A673 (cell line): Measurements from ENCODE around the gene ALB. TPM values are rescaled to one million over a fixed set of nuclear protein-coding genes. Genes with fewer than 3 reads are reported as not detected.

ENCODE experiments used
- BruUV-seq: library from RNA; stranded (reverse); fragments of 400-500 nt; replicated peaks from 2 replicates; lab custom pipeline; 2021; lab: Mats Ljungman, UMichigan
- CTCF ChIA-PET: fragments of 300-600 bp; sonication (Branson Sonifier 250); formaldehyde crosslinking; loops from one replicate; lab custom pipeline; 2022; ENCODE audit warnings: antibody characterized with exemption; lab: Charles Lee
- POLR2A ChIA-PET: fragments of 300-600 bp; sonication (Branson Sonifier 250); formaldehyde crosslinking; loops from one replicate; lab custom pipeline; 2022; ENCODE audit warnings: antibody characterized with exemption; ENCODE audit not compliant: low non-redundant PET; lab: Charles Lee
- DNase-seq: peaks from one replicate; pipeline ENCODE4 v3.0.0-alpha.2; 2015; ENCODE audit warnings: low spot score
- H3K27ac ChIP-seq: fragments of 200-600 bp; sonication (generic); 2 replicates; pipeline ENCODE4 v1.5.1; 2016; ENCODE audit warnings: mixed run types, low read depth, mild to moderate bottlenecking, mixed read lengths, antibody characterized with exemption, low read length; ENCODE audit not compliant: poor library complexity, severe bottlenecking
- H3K27me3 ChIP-seq: fragments of 200-600 bp; sonication (generic); replicated peaks from 2 replicates; pipeline ENCODE4 v1.6.1; 2017; ENCODE audit warnings: mixed run types, low read depth, mild to moderate bottlenecking, mixed read lengths, antibody characterized with exemption, low read length; ENCODE audit not compliant: insufficient read depth, poor library complexity
- H3K36me3 ChIP-seq: fragments of 200-600 bp; sonication (generic); 2 replicates; pipeline ENCODE4 v1.6.1; 2016; ENCODE audit warnings: mixed run types, mild to moderate bottlenecking, mixed read lengths, antibody characterized with exemption, low read length; ENCODE audit not compliant: insufficient read depth, poor library complexity, severe bottlenecking
- H3K4me1 ChIP-seq: fragments of 200-600 bp; sonication (generic); 2 replicates; pipeline ENCODE4 v1.6.1; 2017; ENCODE audit warnings: mixed run types, mild to moderate bottlenecking, mixed read lengths, antibody characterized with exemption, low read length; ENCODE audit not compliant: insufficient read depth, poor library complexity, severe bottlenecking
- H3K4me3 ChIP-seq: fragments of 200-600 bp; sonication (generic); 2 replicates; pipeline ENCODE4 v1.5.1; 2016; ENCODE audit warnings: low read depth, mixed run types, mild to moderate bottlenecking, mixed read lengths, low read length; ENCODE audit not compliant: poor library complexity, severe bottlenecking
- H3K9me3 ChIP-seq: fragments of 200-600 bp; sonication (generic); 2 replicates; pipeline ENCODE4 v1.6.1; 2016; ENCODE audit warnings: mixed run types, low read depth, mild to moderate bottlenecking, mixed read lengths, antibody characterized with exemption, low read length; ENCODE audit not compliant: poor library complexity, severe bottlenecking
- CTCF ChIP-seq: fragments of 300-800, 200-600 bp; sonication (generic); conservative IDR thresholded peaks from 2 replicates; pipeline ENCODE4 v1.5.1; 2017; ENCODE audit warnings: low read depth, mild to moderate bottlenecking, antibody characterized with exemption, low read length, moderate library complexity, mixed read lengths
- EZH2 ChIP-seq: fragments of 200-600 bp; sonication (generic); IDR thresholded peaks from 2 replicates; pipeline ENCODE4 v1.6.1; 2017; ENCODE audit warnings: borderline replicate concordance, low read depth, mild to moderate bottlenecking, mixed read lengths, antibody characterized with exemption, low read length; ENCODE audit not compliant: poor library complexity, severe bottlenecking
- intact Hi-C: fragments of 100-400 bp; cut with micrococcal nuclease; formaldehyde crosslinking; loops from one replicate; pipeline ENCODE4 v1.10.0; 2022; ENCODE audit not compliant: unreplicated experiment
- total RNA-seq: library from RNA; stranded (reverse); gene quantifications from 2 replicates; pipeline ENCODE4 v1.2.3, GENCODE V29; 2021

ALB gene
- total RNA-seq, 1 experiment from 2014 or later, result not detected

- Histone ChIP-seq H3K4me3 (no peak overlapping the region), H3K9me3 (no peaks in the 10 kb centered on the region), H3K27me3 (no peaks in the 10 kb centered on the region), H3K36me3 (no peaks in the 10 kb centered on the region), H3K27ac (no peak overlapping the region), H3K4me1 (no peaks in the 10 kb centered on the region)
- ChIA-PET POLR2A (no interaction called here), CTCF (no interaction called here)
- no peak for DNase-seq
- TF ChIP-seq EZH2 (no peak), CTCF (no peak)
- intact Hi-C loops, result no loop called here
- BruUV-seq, result no TSS peak
Observed at GRCh38 chr4:73429826-73430587, 25.9 kb downstream of the ALB start.

GRCh38 chr4:73431813-73432168 lies 27.7 kb downstream of the ALB start:
- H3K27ac ChIP-seq, result no peak overlapping the region
- no peaks in the 10 kb centered on the region for H3K4me1 ChIP-seq
- POLR2A ChIA-PET, result no interaction called here
- no TSS peak for BruUV-seq
- no peaks in the 10 kb centered on the region for H3K27me3 ChIP-seq
- no peak for TF ChIP-seq EZH2
- TF ChIP-seq CTCF, result no peak
- DNase-seq, result no peak
- CTCF ChIA-PET, result no interaction called here
- intact Hi-C loops, result no loop called here
- H3K9me3 ChIP-seq, result no peaks in the 10 kb centered on the region
- H3K4me3 ChIP-seq, result no peak overlapping the region
- no peaks in the 10 kb centered on the region for H3K36me3 ChIP-seq

GRCh38 chr4:73432169-73433000 lies 28.3 kb downstream of the ALB start:
- no peak for DNase-seq
- H3K4me1 ChIP-seq, result no peaks in the 10 kb centered on the region
- no peaks in the 10 kb centered on the region for H3K27me3 ChIP-seq
- H3K27ac ChIP-seq, result no peak overlapping the region
- no peaks in the 10 kb centered on the region for H3K36me3 ChIP-seq
- intact Hi-C loops, result no loop called here
- ChIA-PET CTCF (interaction anchor here (0.6 kb wide), 1 partner anchor 14 kb away, joined by 3 read pairs; no protein-coding TSS in a partner anchor), POLR2A (no interaction called here)
- H3K9me3 ChIP-seq, result no peaks in the 10 kb centered on the region
- H3K4me3 ChIP-seq, result no peak overlapping the region
- BruUV-seq, result no TSS peak
- TF ChIP-seq CTCF, result no peak
- no peak for TF ChIP-seq EZH2
